MM.1S (cell line): ENCODE measurements around the gene ARPC3.

ENCODE experiments used
- CTCF ChIP-seq: fragments of 300-600 bp; sonication (generic); IDR thresholded peaks from 2 replicates; pipeline ENCODE4 v1.5.1; 2016; ENCODE audit warnings: antibody characterized with exemption, low read length, mixed read lengths
- EZH2 ChIP-seq: fragments of 300-600 bp; sonication (generic); optimal IDR thresholded peaks from 2 replicates; pipeline ENCODE3; 2017; ENCODE audit warnings: low read depth, mild to moderate bottlenecking, antibody characterized with exemption, low read length, mixed read lengths

- no peak for TF ChIP-seq CTCF
- no peak for TF ChIP-seq EZH2
Observed at GRCh38 chr12:110436231-110436630, 13.9 kb downstream of the ARPC3 start.
